Medulla oblongata (tissue), 1 donor: ENCODE measurements around the gene CYLC2.

Experiments
- DNase-seq: peaks from one replicate; pipeline ENCODE4 v3.0.0-alpha.2; 2015; ENCODE audit errors: extremely low spot score

The CYLC2 gene, protein sequence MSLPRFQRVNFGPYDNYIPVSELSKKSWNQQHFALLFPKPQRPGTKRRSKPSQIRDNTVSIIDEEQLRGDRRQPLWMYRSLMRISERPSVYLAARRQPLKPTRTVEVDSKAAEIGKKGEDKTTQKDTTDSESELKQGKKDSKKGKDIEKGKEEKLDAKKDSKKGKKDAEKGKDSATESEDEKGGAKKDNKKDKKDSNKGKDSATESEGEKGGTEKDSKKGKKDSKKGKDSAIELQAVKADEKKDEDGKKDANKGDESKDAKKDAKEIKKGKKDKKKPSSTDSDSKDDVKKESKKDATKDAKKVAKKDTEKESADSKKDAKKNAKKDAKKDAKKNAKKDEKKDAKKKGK

DNA sequence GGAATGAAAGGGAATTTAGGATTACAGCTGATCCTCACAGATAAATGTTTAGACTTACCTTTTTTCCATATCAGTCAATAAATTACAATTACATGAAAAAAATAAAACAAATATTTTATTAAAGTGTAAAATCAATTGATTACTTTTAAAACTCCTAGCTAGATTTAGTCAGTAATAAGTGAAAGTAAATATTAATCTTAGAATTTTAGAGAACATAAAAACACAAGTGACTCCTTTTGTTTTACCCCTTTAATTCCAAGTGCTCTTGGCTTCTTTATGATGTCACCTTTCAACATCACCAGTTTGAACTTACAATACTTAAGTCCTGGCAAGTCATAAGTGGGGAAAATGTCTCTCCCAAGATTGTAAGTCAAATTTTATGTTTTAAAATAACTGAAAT lies at the start of gene CYLC2:
CYLC2 (plus strand) TSS at position 301 of the 400 bp plus-strand sequence; CDS start at position 349, 48 bp downstream.
- no peak for DNase-seq

DNA sequence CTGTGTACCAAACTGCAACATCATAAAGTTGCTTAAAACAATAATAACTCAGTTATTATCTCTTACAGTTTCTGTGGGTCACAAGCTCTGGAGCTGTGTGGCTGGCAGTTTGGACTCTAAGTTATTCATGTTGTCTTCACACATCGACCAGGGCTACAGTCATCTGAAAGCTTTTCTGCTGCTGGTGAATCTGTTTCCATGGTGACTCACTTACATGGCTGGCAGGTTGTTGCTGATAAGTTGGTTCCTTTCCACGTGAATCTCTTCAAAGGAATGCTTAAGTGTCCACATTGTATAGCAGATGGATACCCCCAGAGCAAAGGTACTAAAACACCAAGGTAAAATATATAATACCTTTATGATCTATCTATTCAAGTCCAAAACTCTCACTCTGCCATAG lies 44.8 kb upstream of the CYLC2 start:
- no peak for DNase-seq

DNA sequence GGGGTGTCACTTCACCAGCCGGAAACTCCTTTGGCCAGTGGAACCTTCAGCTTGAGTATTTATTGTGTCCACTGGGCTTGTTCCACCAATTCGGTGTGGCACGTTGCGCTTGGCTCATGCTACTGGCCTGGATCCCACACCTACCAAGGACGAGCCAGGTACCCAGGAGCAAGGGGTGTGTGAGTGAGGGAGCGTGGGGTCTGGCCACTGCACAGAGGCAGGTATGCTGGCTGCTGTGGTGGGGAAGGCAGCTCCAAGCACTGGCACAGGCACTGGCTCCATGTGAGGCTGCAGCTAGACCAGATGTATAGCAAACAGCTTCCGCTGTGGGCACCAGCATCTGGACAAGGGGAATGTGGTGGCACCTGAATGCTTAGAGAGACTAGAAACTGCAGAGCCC lies 28.1 kb upstream of the CYLC2 start:
- no peak for DNase-seq

DNA sequence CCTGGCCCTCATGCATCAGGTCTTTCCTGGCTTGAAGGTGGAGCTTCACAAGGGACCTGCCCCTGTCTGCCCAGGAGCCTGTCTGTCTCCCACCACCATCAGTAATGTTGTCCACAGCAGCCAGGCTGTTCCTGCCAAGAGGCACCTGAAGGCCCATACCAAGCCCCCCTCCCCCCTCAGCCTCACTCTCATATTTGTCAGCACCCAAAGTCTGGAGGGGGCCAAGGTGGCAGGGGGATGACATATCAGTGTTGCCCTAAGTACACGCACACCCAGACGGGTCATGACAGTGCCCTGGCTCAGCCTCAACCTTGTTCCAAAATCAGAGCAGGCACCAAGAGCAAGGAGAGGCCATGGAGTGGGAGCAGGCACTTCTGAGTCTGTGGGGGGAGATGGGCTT lies 27.2 kb upstream of the CYLC2 start:
- no peak for DNase-seq

DNA sequence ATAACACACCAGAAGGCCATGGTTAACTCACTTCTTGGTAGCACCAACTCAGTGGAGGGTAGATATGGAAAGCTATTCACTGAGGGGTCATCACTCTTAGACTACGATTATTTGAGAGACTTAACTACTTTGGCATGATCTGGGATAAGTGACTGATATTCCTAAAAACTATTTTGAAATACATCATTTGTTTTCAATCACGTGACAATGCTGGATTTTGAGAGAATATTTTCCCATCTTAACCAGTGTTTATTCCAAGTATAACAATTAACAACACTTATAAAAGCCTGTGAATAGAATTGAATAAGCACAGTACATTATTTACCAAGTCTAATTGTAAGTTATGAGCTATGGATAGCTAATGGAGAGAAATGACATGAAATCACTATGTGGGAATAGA lies 22.4 kb upstream of the CYLC2 start:
- DNase-seq: no peak

DNA sequence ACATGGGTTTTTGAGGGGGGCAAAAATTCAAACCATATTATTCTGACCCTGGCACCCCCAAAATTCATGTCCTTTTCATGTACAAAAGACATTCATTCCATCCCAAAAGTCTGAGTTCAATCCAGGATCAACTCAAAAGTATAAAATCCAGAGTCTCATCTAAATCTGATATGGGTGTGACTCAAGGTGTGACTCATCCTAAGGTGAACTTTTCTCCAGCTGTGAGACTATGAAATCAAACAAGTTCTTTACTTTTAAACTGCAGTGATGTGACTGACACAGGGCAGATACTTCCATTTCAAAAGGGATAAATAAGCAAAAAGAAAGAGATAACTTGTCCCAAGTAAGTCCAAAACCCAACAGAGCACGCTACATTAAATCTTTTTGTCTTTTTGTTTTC lies 20.6 kb upstream of the CYLC2 start:
- no peak for DNase-seq

DNA sequence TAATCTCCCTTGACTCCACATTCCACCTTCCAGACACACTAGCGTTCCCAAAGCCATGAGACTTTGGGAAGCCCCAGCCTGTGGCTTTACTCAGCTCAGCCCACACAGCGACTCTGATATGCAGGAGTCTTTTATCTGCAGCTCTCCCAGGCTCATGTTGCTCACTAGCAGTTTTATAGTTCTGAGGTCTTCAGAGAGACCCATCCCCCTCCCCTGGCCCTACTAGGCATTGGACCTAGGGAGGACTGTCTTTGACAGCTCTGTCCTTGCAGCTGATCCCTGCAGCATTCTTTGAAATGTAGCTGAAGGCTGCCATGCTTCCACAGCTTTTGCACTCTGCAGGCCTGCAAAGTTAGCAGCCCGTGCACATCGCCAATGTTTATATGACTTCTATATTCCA lies 19.9 kb upstream of the CYLC2 start:
- no peak for DNase-seq

DNA sequence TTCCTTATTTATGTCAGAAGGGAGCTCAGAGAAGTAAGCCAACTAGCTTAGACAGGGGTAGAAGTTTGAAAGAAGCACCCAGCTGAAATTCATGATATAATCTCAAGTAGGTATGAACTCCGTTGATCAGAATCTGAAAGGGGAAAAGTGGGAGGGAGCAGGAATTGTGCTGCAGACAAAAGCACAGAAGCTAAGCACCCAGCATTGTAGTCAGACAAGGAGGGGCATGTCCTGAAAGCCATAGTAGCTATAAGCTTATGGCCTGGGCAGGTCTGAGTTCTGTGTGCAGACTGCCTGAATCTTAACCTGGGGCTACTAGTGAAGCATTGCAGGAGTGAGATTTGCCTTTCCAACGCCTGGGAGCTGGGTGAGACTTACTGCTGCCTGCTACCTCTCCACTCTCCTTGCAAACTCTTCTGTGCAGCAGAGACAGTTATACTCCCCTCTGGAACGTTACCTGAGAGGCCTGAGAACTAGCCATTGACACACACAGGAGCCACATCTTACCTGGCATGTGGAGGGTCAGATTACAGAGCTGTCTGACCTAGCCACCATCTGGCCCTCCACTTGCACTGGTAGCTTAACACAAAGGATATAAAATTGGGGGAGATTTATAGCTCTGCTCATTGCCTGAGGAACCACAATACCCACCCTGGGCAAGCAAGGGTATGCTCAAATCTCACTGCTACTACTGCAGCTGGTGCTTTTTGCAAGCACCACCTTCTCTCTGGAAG lies 9.8 kb upstream of the CYLC2 start:
- no peak for DNase-seq

DNA sequence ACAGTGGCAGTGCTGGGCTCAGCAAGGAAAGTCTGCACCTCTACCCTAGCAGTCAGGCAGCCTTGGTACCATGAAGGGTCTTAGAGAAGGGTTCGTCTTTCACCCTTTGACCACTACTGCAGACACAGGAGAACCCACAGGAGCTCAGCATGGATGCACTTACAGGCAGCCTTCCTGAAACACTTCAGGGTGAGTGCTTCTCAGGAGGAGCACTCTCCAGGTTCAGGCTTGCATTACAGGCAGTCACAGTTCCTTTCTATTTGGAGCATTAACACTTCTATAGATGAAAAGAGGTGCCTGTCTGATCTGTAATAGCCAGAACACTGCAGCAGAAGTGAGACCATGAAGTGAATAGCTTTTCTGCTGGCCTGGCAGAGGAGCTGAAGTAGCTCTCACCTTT lies 8.7 kb upstream of the CYLC2 start:
- DNase-seq: no peak

DNA sequence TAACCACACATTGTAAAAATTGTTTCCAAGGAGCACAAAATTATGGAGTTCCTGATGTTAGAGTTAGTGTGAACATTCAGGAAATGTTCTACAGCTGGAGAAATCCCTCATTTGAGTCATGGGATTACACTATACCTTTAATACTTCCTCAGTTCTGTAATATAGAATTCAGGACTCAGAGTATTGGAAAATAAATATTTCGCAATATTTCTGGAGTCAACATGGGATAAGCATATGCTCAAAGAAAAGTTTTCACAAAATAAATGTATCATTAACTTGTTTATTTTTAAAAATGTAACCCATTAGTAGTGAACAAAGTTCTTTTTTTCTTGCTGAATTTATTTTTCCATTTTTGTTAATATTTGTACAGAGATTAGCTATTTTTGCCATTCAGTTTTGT lies 8.6 kb downstream of the CYLC2 start:
- no peak for DNase-seq

DNA sequence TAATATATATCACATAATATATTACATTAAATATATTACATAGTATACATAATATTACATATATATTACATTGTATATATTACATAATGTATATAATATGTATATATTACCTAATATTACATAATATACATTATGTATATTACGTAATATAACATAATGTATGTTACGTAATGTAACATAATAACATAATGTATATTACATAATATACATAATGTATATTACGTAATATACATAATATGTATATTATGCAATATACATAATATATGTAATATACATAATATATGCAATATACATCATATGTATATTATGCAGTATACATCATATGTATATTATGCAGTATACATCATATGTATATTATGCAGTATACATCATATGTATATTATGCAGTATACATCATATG lies 19.1 kb downstream of the CYLC2 start:
- no peak for DNase-seq

DNA sequence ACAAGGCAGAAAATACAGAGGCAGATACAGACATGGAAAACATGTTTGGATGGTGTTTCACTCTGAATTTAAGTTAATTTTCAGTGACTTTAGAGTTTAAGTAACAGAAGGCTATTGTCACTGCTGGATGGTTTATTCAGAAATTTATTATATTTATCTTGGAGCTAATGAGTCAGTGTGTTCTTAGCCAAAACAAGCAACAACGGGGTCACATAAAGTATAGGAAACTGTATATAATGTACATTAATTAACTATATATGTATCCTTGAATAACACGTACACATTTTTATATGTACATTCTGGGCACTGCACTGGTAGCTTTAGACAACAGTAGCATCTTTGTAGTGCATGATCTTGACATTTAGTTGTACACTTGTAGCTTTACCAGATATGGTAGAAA lies 30.7 kb downstream of the CYLC2 start:
- DNase-seq: no peak

DNA sequence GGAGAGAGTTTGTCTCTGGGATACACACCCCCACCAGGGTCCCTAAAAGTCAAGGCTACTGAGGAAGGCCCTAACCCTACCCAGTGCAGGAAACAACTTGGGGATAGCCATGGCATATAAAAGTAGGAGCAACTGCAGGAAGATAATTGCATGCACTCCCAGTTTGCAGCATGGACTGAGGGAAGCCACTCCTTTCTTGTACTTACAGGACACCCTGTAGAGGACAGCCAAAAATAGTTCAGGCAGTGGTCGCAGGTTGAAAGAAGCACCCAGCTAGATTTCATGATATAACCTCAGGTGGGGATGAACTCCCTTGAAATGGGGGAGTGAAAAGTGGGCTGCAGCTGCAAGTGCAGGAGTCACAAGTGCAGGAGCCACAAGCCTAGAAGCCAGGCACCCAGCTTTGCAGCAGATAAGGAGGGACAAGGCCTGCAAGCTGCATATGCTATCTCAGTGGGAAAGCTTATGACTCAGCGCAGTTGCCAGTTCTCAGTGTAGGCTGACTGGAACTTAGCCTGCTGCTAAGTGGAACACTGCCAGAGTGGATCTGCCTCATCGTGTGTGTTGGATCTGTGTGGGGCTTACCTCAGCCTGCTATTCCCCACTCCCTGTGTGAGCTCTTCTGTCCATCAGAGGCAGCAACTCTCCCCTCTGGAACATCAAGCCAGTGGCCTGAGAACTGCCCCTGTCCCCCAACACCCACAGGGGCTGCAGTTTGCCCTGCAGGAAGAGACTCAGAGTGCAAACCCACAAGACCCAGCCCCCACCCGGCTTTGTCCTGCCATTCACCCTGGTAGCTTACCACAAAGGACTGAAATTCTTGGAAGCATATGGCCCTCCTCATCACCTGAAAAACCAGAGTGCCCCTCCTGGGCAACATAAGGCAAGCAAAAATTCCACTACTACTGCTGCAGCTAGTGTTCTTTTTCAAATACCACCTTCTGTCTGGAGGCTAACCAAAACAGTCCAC lies 42.7 kb downstream of the CYLC2 start:
- no peak for DNase-seq

DNA sequence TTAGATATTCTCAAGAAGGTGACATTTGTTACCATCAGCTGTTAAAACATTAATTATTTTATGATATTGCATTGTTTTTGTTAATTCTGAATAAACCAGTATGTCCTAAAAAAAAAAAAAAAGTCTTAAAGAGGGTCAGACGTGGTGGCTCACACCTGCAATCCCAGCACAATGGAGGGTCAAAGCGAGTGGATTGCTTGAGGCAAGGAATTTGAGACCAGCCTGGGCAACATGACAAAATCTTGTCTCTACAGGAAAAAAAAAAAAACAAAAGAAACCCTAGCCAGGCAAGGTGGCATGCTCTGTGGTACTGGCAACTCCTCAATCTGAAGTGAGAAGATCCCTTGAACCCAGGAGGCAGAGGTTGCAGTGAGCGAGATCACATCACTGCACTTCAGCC lies 46.8 kb downstream of the CYLC2 start:
- DNase-seq: no peak
